ENCODE results near the gene DEFB110. TPM values are rescaled to one million over a fixed set of nuclear protein-coding genes. Genes with fewer than 3 reads are reported as not detected.

Gene DEFB110
- total RNA-seq, result not detected in 2 replicates

GRCh38 chr6:50021894-50022293 lies at the start of gene DEFB110:
Gene DEFB110, minus strand, starts transcription at chr6:50021994. Its CDS starts 59 bp downstream, at chr6:50021935.

GRCh38 chr6:50049829-50050228 lies 28.0 kb upstream of the DEFB110 start, which contains the start of gene DEFB112:
Gene DEFB112, minus strand, starts transcription at chr6:50049929. Its CDS starts 60 bp downstream, at chr6:50049869.

GRCh38 chr6:49969605-49970004 lies 52.2 kb downstream of the DEFB110 start, which contains the start of gene DEFB113:
Gene DEFB113, minus strand, starts transcription at chr6:49969625. Its CDS starts 0 bp downstream, at chr6:49969625.

Other genes with a start within 250 kb of the DEFB110 start
- gene PGK2, start 234.7 kb downstream of the DEFB110 start, total RNA-seq, result not detected in 2 replicates
- not detected in 2 replicates for gene CRISP1, start 155.5 kb downstream of the DEFB110 start, total RNA-seq
- gene DEFB114, start 57.8 kb downstream of the DEFB110 start, total RNA-seq, result not detected in 2 replicates
- gene DEFB113, start 52.4 kb downstream of the DEFB110 start, total RNA-seq, result not detected in 2 replicates
- gene DEFB112, start 27.9 kb upstream of the DEFB110 start, total RNA-seq, result not detected in 2 replicates